Esophagus squamous epithelium (tissue), 5 donors: ENCODE measurements around the gene SCRT2. TPM values are rescaled to one million over a fixed set of nuclear protein-coding genes. Genes with fewer than 3 reads are reported as not detected.

Source experiments
- DNase-seq: peaks from one replicate; lab custom pipeline; 2025; lab: John Stamatoyannopoulos, UW
- H3K27ac ChIP-seq, 4 donors: fragments of 200-600 bp; sonication (generic); one replicate each; pipeline ENCODE4 v1.5.1; 2016 to 2019; ENCODE audit warnings: mild to moderate bottlenecking in 1 of 4
- H3K27me3 ChIP-seq, 4 donors: fragments of 200-600 bp; sonication (generic); 1 replicate in 3 of 4; 2 replicates in 1 of 4; pipeline versions ENCODE4 v1.5.1 to v1.6.0; 2017 to 2021; ENCODE audit warnings: antibody characterized with exemption in 1 of 4
- H3K36me3 ChIP-seq, 3 donors: fragments of 200-600 bp; sonication (generic); one replicate each; pipeline ENCODE4 v1.5.1; 2016 to 2019
- H3K4me1 ChIP-seq, 3 donors: fragments of 200-600 bp; sonication (generic); one replicate each; pipeline ENCODE4 v1.5.1; 2017 to 2019
- H3K4me3 ChIP-seq, 4 donors: fragments of 200-600 bp; sonication (generic); 1 replicate in 3 of 4; 2 replicates in 1 of 4; pipeline ENCODE4 v1.5.1; 2016 to 2019; ENCODE audit warnings: mild to moderate bottlenecking in 2 of 4, moderate library complexity in 1 of 4
- H3K9me3 ChIP-seq, 3 donors: fragments of 200-600 bp; sonication (generic); one replicate each; pipeline ENCODE4 v1.5.1; 2016 to 2019
- CTCF ChIP-seq, 6 experiments: fragments of 450-650 bp in 4 of 6; fragments of 200-600 bp in 2 of 6; sonication (generic) in 2 of 6; IDR thresholded peaks; one replicate each; pipeline ENCODE4 v1.5.1; 2016 to 2019; ENCODE audit warnings: antibody characterized with exemption in 6 of 6, mild to moderate bottlenecking in 4 of 6, moderate library complexity in 4 of 6
- POLR2A ChIP-seq, 4 donors: fragments of 450-650 bp; IDR thresholded peaks; one replicate each; pipeline ENCODE4 v1.6.1; 2017; ENCODE audit warnings: antibody characterized with exemption in 4 of 4, mild to moderate bottlenecking in 4 of 4, moderate library complexity in 3 of 4
- WGBS, 2 donors: methylation state at CpG; one replicate each; pipeline ENCODE4 v1.1.5; 2018; 5-methylcytosine and 5-hydroxymethylcytosine counted together
- intact Hi-C: fragments of 100-400 bp; cut with DNase I; formaldehyde crosslinking; loops from one replicate; pipeline ENCODE4 v1.15.0; 2022
- total RNA-seq, 4 donors: library from RNA; depleted of rRNA; stranded (reverse); fragments of >200 nt; gene quantifications; one replicate each; pipeline ENCODE4 v1.1.0, GENCODE V29; 2016
- donor health status: DM: yes; HTN: yes; CAD: no.

The SCRT2 gene
- total RNA-seq, 4 donors from 2014 or later, result not detected

DNA sequence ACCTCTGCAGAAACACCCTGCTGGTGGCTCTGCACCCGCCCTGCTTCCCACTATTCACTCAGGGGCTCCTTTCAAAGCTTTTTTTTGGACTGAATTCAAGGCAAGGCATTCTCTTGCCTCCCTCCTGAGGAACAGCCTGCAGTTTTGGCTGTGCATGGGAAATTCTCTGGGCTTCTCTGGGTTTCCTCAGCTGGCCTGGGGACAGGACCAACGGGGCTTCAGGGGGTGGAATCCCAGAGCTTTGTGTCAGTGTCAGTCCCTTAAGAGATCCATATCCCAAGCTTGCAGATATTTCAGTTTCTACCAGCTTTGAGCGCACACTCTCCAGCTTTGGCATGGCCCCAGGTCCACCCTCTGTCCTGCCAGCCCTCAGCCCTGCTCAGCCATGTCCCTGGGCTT, 2.0 kb downstream of the SCRT2 start:
- Histone ChIP-seq H3K27ac (no peak overlapping the region), H3K27me3 (peaks cover 7 to 97% (median 13%) of the 10 kb centered on the region in 4 donors), H3K9me3 (no peaks in the 10 kb centered on the region), H3K4me3 (no peak overlapping the region), H3K4me1 (peaks cover 8 to 22% (median 8%) of the 10 kb centered on the region in 3 donors), H3K36me3 (no peaks in the 10 kb centered on the region)
- WGBS, 2 donors, result 49 to 53% methylated on average over 2 to 3 of the region's 3 CpGs
- TF ChIP-seq CTCF (IDR thresholded peaks at IDR 0.05) (no peak), POLR2A (IDR thresholded peaks at IDR 0.05) (no peak)
- intact Hi-C loops, result loop anchor here (10.0 kb wide), 1 partner anchor 51 kb away; no protein-coding TSS in a partner anchor
- no peak for DNase-seq

DNA sequence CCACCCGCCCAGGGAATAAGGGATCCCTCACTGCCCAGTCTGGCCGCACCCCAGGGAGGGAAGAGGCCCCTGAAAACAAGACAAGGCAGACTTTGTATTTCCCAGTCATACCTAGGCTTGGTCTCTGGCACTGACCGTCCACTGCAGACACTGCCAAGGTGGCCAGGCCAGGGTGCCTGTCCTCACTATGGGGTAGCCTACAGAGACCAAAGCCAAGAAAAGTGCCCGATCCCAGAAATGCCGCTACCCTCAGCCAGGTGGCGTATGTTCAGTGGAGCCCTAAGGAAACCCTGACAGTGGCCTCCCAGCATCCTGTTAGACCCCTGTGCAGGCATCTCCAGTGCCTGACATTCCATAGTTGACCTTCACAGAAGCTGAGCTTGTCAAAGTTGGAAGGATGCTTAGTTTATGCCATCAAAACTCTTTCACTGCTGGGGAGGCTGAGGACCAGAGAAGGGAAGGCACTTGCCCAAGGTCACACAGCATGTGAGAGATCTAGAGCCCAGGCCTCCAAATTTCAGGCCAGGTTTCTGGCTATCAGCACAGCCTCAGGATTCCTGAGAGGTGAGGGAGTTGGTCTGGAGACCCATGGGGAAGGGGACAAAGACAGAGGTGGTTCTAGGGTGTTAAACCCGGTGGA, 2.5 kb downstream of the SCRT2 start:
- Histone ChIP-seq H3K9me3 (no peaks in the 10 kb centered on the region), H3K4me1 (peaks cover 8 to 22% (median 8%) of the 10 kb centered on the region in 3 donors), H3K27me3 (peaks cover 7 to 97% (median 12%) of the 10 kb centered on the region in 4 donors), H3K4me3 (no peak overlapping the region), H3K36me3 (no peaks in the 10 kb centered on the region), H3K27ac (no peak overlapping the region)
- 31 to 44% methylated on average over 3 to 4 of the region's 7 CpGs for WGBS, 2 donors
- peak in 2 of 6 experiments; percentile 14 to 31 for TF ChIP-seq CTCF (IDR thresholded peaks at IDR 0.05)
- TF ChIP-seq POLR2A (IDR thresholded peaks at IDR 0.05), result no peak
- DNase-seq, result no peak
- intact Hi-C loops, result loop anchor here (10.0 kb wide), 1 partner anchor 52 kb away; no protein-coding TSS in a partner anchor

DNA sequence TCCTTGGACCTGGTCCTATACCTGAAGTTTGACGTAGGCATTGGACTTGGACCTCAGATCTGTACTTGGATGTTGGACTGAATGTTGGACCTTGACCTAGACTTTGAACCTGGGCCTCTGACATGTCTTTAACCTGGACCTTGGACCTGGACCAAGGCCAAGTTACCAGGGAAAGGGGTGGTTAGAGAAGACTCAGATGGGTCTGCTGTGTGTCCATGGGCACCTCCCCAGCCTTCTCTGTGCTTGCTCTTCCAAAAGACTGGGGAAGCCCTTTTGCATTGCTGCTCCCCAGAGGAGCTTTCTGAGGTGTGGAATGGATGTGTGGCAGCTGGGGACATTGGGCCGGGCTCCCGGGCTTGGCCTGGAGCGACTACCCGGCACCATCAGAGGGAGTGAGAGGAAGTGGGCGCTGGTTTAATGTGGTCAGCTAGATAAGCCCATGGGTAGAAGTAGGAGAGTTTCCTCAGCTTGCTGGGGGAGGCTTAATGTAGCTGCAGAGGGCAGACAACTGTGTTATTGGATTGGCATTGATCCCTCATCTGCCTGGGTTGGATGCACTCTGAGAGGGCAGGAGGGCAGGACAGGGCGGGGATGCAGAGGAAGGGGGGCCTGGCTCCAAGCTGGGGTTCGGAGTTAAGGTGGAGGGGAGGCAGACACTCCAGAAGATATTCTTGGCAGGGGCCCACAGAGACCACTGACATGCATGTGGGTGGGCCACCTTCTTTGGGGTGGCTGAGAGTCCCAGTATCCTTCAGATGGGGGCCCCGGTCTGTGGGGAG, 4.2 kb downstream of the SCRT2 start:
- no peaks in the 10 kb centered on the region for H3K36me3 ChIP-seq
- 50 to 81% methylated on average over 6 to 7 of the region's 9 CpGs for WGBS, 2 donors
- H3K27ac ChIP-seq, result no peak overlapping the region
- no peak for TF ChIP-seq POLR2A (IDR thresholded peaks at IDR 0.05)
- TF ChIP-seq CTCF (IDR thresholded peaks at IDR 0.05), result no peak
- no peak for DNase-seq
- H3K27me3 ChIP-seq, result peaks cover 3 to 97% (median 8%) of the 10 kb centered on the region in 4 donors
- intact Hi-C loops, result loop anchor here (10.0 kb wide), 1 partner anchor 53 kb away; no protein-coding TSS in a partner anchor
- no peaks in the 10 kb centered on the region for H3K9me3 ChIP-seq
- H3K4me3 ChIP-seq, result no peak overlapping the region
- H3K4me1 ChIP-seq, result peaks cover 8 to 17% (median 8%) of the 10 kb centered on the region in 3 donors

GRCh38 chr20:669573-669972, 6.0 kb downstream of the SCRT2 start:
- TF ChIP-seq POLR2A (IDR thresholded peaks at IDR 0.05) (no peak), CTCF (IDR thresholded peaks at IDR 0.05) (no peak)
- Histone ChIP-seq H3K36me3 (no peaks in the 10 kb centered on the region), H3K27me3 (peaks cover 3 to 97% (median 11%) of the 10 kb centered on the region in 4 donors), H3K27ac (no peak overlapping the region), H3K4me1 (no peaks in the 10 kb centered on the region), H3K4me3 (no peak overlapping the region), H3K9me3 (no peaks in the 10 kb centered on the region)
- 72 to 100% methylated on average over 1 to 4 of the region's 7 CpGs for WGBS, 2 donors
- no peak for DNase-seq
- intact Hi-C loops, result no loop called here

DNA sequence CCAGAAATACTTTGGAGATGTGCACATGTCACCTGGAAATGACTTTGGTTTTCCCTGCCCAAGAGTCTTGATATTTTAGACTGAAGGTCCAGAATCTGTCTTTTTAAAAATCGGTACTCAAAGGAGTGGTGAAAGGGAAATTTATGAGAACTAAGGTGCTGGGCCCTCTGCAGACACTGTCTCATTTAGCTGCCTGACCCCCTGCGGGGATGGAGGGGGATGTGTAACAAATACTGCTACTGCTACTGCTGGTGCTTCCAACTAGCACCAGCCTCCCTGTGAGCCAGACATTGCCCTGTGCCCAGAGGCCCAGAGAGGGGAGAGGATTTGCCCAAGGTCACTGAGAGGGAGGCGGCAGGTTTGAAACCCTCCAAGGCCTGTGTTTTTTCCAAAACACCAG, 7.0 kb downstream of the SCRT2 start:
- Histone ChIP-seq H3K4me3 (no peak overlapping the region), H3K27me3 (peaks cover 3 to 97% (median 14%) of the 10 kb centered on the region in 4 donors), H3K36me3 (no peaks in the 10 kb centered on the region), H3K9me3 (no peaks in the 10 kb centered on the region), H3K4me1 (peaks cover 0 to 2% (median 2%) of the 10 kb centered on the region in 3 donors), H3K27ac (no peak overlapping the region)
- TF ChIP-seq CTCF (IDR thresholded peaks at IDR 0.05), result no peak
- no peak for TF ChIP-seq POLR2A (IDR thresholded peaks at IDR 0.05)
- 68 to 73% methylated on average over 3 of the region's 3 CpGs for WGBS, 2 donors
- intact Hi-C loops, result no loop called here
- no peak for DNase-seq
